DOHH2 (cell line): ENCODE data around the gene LMNB1.
A peak's percentile ranks its signal among the peaks of the same experiment; 100 is the strongest.

Experiments used
- H3F3A ChIP-seq: fragments of 200-600 bp; sonication (generic), shearing (Covaris generic); 2 replicates; pipeline ENCODE4 v1.6.0; 2016; ENCODE audit warnings: antibody characterized with exemption, mild to moderate bottlenecking; ENCODE audit not compliant: control insufficient read depth, insufficient read depth
- H3K27ac ChIP-seq: fragments of 200-600 bp; sonication (generic); 2 replicates; pipeline ENCODE4 v1.5.1; 2014; ENCODE audit warnings: low read depth, mild to moderate bottlenecking, low read length, moderate library complexity
- H3K27me3 ChIP-seq: fragments of 200-600 bp; sonication (generic); 2 replicates; pipeline ENCODE4 v1.6.1; 2014; ENCODE audit warnings: mild to moderate bottlenecking, low read length, mixed read lengths; ENCODE audit not compliant: control insufficient read depth
- H3K36me3 ChIP-seq: fragments of 200-600 bp; sonication (generic); 2 replicates; pipeline ENCODE4 v1.6.1; 2014; ENCODE audit warnings: mild to moderate bottlenecking, low read length, moderate library complexity, mixed read lengths; ENCODE audit not compliant: control insufficient read depth
- H3K4me1 ChIP-seq: fragments of 200-600 bp; sonication (generic); 2 replicates; pipeline ENCODE4 v1.6.1; 2014; ENCODE audit warnings: mild to moderate bottlenecking, low read length, mixed read lengths; ENCODE audit not compliant: control insufficient read depth
- H3K4me2 ChIP-seq: fragments of 200-600 bp; sonication (generic); 2 replicates; pipeline ENCODE4 v1.6.0; 2014; ENCODE audit warnings: mild to moderate bottlenecking, low read length, moderate library complexity
- H3K4me3 ChIP-seq: fragments of 200-600 bp; sonication (generic); 2 replicates; pipeline ENCODE4 v1.5.1; 2014; ENCODE audit warnings: mild to moderate bottlenecking, low read length, mixed read lengths
- H3K79me2 ChIP-seq: fragments of 200-600 bp; sonication (generic); 2 replicates; pipeline ENCODE4 v1.6.1; 2014; ENCODE audit warnings: mild to moderate bottlenecking, low read length, mixed read lengths; ENCODE audit not compliant: control insufficient read depth
- H3K9me2 ChIP-seq: fragments of 200-600 bp; sonication (generic); replicated peaks from 2 replicates; pipeline ENCODE4 v1.6.1; 2014; ENCODE audit warnings: mild to moderate bottlenecking, low read length, mixed read lengths; ENCODE audit not compliant: control insufficient read depth
- H3K9me3 ChIP-seq: fragments of 200-600 bp; sonication (generic); 2 replicates; pipeline ENCODE4 v1.6.1; 2014; ENCODE audit warnings: antibody characterized with exemption, low read length, mixed read lengths; ENCODE audit not compliant: control insufficient read depth, insufficient read depth
- H4K20me1 ChIP-seq: fragments of 200-600 bp; sonication (generic); 2 replicates; pipeline ENCODE4 v1.6.0; 2014; ENCODE audit warnings: low read depth, mild to moderate bottlenecking, antibody characterized with exemption, low read length, moderate library complexity; ENCODE audit not compliant: control insufficient read depth, insufficient read depth
- CTCF ChIP-seq: fragments of 200-600 bp; sonication (generic); IDR thresholded peaks from one replicate; pipeline ENCODE4 v1.5.1; 2014; ENCODE audit warnings: antibody characterized with exemption, mild to moderate bottlenecking, low read depth, low read length; ENCODE audit not compliant: poor library complexity, severe bottlenecking
- EZH2phosphoT487 ChIP-seq: fragments of 200-600 bp; sonication (generic); IDR thresholded peaks from 2 replicates; pipeline ENCODE4 v1.6.1; 2017; ENCODE audit warnings: borderline replicate concordance, mild to moderate bottlenecking, antibody characterized with exemption, low read length, moderate library complexity, mixed read lengths

The LMNB1 gene

GRCh38 chr5:126869005-126869451, 92.1 kb downstream of the LMNB1 start:
- H3K4me2 ChIP-seq: peak overlapping the region; percentile 70
- peaks cover 19% of the 10 kb centered on the region for H3K4me1 ChIP-seq
- no peaks in the 10 kb centered on the region for H3K9me2 ChIP-seq
- no peak for TF ChIP-seq EZH2phosphoT487
- no peak for TF ChIP-seq CTCF
- H3F3A ChIP-seq: 0 out of 2 replicates have a peak, but pooled peaks cover 2% of the 10 kb centered on the region
- H3K27me3 ChIP-seq: no peaks in the 10 kb centered on the region
- H3K9me3 ChIP-seq: no peaks in the 10 kb centered on the region
- H3K36me3 ChIP-seq: no peaks in the 10 kb centered on the region
- H4K20me1 ChIP-seq: no peaks in the 10 kb centered on the region; the same call in 1 of the 2 replicates
- peak overlapping the region; percentile 33 for H3K27ac ChIP-seq
- no peaks in the 10 kb centered on the region for H3K79me2 ChIP-seq
- H3K4me3 ChIP-seq: peak overlapping the region; percentile 64

GRCh38 chr5:126871441-126871840, 94.5 kb downstream of the LMNB1 start:
- no peaks in the 10 kb centered on the region for H3K36me3 ChIP-seq
- H3K9me2 ChIP-seq: no peaks in the 10 kb centered on the region
- H3F3A ChIP-seq: 0 out of 2 replicates have a peak, but pooled peaks cover 2% of the 10 kb centered on the region
- H3K9me3 ChIP-seq: no peaks in the 10 kb centered on the region
- H3K4me1 ChIP-seq: peaks cover 19% of the 10 kb centered on the region
- H3K4me3 ChIP-seq: no peak overlapping the region
- no peaks in the 10 kb centered on the region for H3K27me3 ChIP-seq
- TF ChIP-seq EZH2phosphoT487 (no peak), CTCF (no peak)
- H4K20me1 ChIP-seq: no peaks in the 10 kb centered on the region; the same call in 1 of the 2 replicates
- H3K4me2 ChIP-seq: no peak overlapping the region
- no peaks in the 10 kb centered on the region for H3K79me2 ChIP-seq
- H3K27ac ChIP-seq: no peak overlapping the region

GRCh38 chr5:126872561-126873354, 95.8 kb downstream of the LMNB1 start:
- TF ChIP-seq CTCF (no peak), EZH2phosphoT487 (no peak)
- Histone ChIP-seq H3K36me3 (no peaks in the 10 kb centered on the region), H3K4me2 (no peak overlapping the region), H3F3A (0 out of 2 replicates have a peak, but pooled peaks cover 1% of the 10 kb centered on the region), H3K4me3 (no peak overlapping the region), H3K9me2 (no peaks in the 10 kb centered on the region), H3K4me1 (peaks cover 19% of the 10 kb centered on the region), H3K27ac (no peak overlapping the region), H3K79me2 (no peaks in the 10 kb centered on the region), H4K20me1 (no peaks in the 10 kb centered on the region; the same call in 1 of the 2 replicates), H3K27me3 (no peaks in the 10 kb centered on the region), H3K9me3 (no peaks in the 10 kb centered on the region)
